Neural cell (in vitro differentiated cells): ENCODE measurements around the gene ACAA2. TPM values are rescaled to one million over a fixed set of nuclear protein-coding genes. Genes with fewer than 3 reads are reported as not detected.

Experiments used
- H2AFZ ChIP-seq: fragments of 200-600, 300-800 bp; sonication (generic), shearing (Covaris generic); 2 replicates; pipeline ENCODE4 v1.6.0; 2014; ENCODE audit warnings: low read depth, mild to moderate bottlenecking, antibody characterized with exemption, low read length, moderate library complexity
- H3F3A ChIP-seq: fragments of 200-600 bp; shearing (Covaris generic); 2 replicates; pipeline ENCODE4 v1.6.1; 2016; ENCODE audit warnings: mild to moderate bottlenecking, moderate library complexity, mixed read lengths, antibody characterized with exemption, low read length; ENCODE audit not compliant: insufficient read depth, poor library complexity, severe bottlenecking
- H3K27ac ChIP-seq: fragments of 200-600, 300-800 bp; sonication (generic), shearing (Covaris generic); 2 replicates; pipeline ENCODE4 v1.5.1; 2014; ENCODE audit warnings: mild to moderate bottlenecking, low read length, moderate library complexity
- H3K27me3 ChIP-seq: fragments of 300-800, 200-600 bp; sonication (generic), shearing (Covaris generic); 2 replicates; pipeline ENCODE4 v1.6.0; 2014; ENCODE audit warnings: mild to moderate bottlenecking, low read depth, low read length, moderate library complexity; ENCODE audit not compliant: insufficient read depth
- H3K36me3 ChIP-seq: fragments of 300-800, 200-600 bp; sonication (generic), shearing (Covaris generic); 2 replicates; pipeline ENCODE4 v1.5.1; 2014; ENCODE audit warnings: mild to moderate bottlenecking, antibody characterized with exemption, low read length, moderate library complexity; ENCODE audit not compliant: insufficient read depth
- H3K4me2 ChIP-seq: fragments of 300-800, 200-600 bp; sonication (generic), shearing (Covaris generic); 2 replicates; pipeline ENCODE4 v1.6.0; 2014; ENCODE audit warnings: mild to moderate bottlenecking, low read length
- H3K4me3 ChIP-seq: fragments of 300-800, 200-600 bp; sonication (generic), shearing (Covaris generic); 2 replicates; pipeline ENCODE4 v1.5.1; 2014; ENCODE audit warnings: mild to moderate bottlenecking, low read length, moderate library complexity
- H3K79me2 ChIP-seq: fragments of 200-600 bp; shearing (Covaris generic); replicated peaks from 2 replicates; pipeline ENCODE4 v1.6.0; 2014; ENCODE audit warnings: mild to moderate bottlenecking, low read length, moderate library complexity; ENCODE audit not compliant: insufficient read depth
- H3K9ac ChIP-seq: fragments of 300-800, 200-600 bp; sonication (generic), shearing (Covaris generic); 2 replicates; pipeline ENCODE4 v1.6.1; 2016; ENCODE audit warnings: mild to moderate bottlenecking, low read length, mixed read lengths
- H3K9me2 ChIP-seq: fragments of 200-600 bp; shearing (Covaris generic); 2 replicates; pipeline ENCODE4 v1.6.1; 2016; ENCODE audit warnings: mild to moderate bottlenecking, low read length, mixed read lengths; ENCODE audit not compliant: insufficient read depth
- H3K9me3 ChIP-seq: fragments of 200-600, 300-800 bp; sonication (generic), shearing (Covaris generic); 2 replicates; pipeline ENCODE4 v1.6.1; 2016; ENCODE audit warnings: mild to moderate bottlenecking, mixed run types, low read length, moderate library complexity, mixed read lengths
- H4K20me1 ChIP-seq: fragments of 200-600 bp; shearing (Covaris generic); 2 replicates; pipeline ENCODE4 v1.6.1; 2016; ENCODE audit warnings: mild to moderate bottlenecking, mixed run types; ENCODE audit not compliant: insufficient read depth
- CTCF ChIP-seq: fragments of 450-650 bp; IDR thresholded peaks from 2 replicates; pipeline ENCODE4 v1.5.1; 2014; ENCODE audit warnings: antibody characterized with exemption, mild to moderate bottlenecking, moderate library complexity; ENCODE audit not compliant: poor library complexity, severe bottlenecking
- EP300 ChIP-seq: fragments of 450-650 bp; conservative IDR thresholded peaks from 2 replicates; pipeline ENCODE4 v1.6.1; 2014; ENCODE audit warnings: antibody characterized with exemption, mild to moderate bottlenecking, moderate library complexity; ENCODE audit not compliant: poor library complexity, severe bottlenecking
- EZH2 ChIP-seq: fragments of 200-600, 300-800 bp; shearing (Covaris generic), sonication (generic); IDR thresholded peaks from 2 replicates; pipeline ENCODE4 v1.6.1; 2014; ENCODE audit warnings: antibody characterized with exemption, low read length, borderline replicate concordance, mild to moderate bottlenecking; ENCODE audit not compliant: insufficient read depth, poor library complexity, severe bottlenecking
- MXI1 ChIP-seq: fragments of 450-650 bp; conservative IDR thresholded peaks from 2 replicates; pipeline ENCODE4 v1.6.1; 2014; ENCODE audit warnings: antibody characterized with exemption, mild to moderate bottlenecking; ENCODE audit not compliant: poor library complexity, severe bottlenecking
- POLR2AphosphoS5 ChIP-seq: IDR thresholded peaks from 2 replicates; pipeline ENCODE4 v1.6.1; 2012
- RAD21 ChIP-seq: fragments of 450-650 bp; conservative IDR thresholded peaks from 2 replicates; pipeline ENCODE4 v1.6.1; 2014; ENCODE audit warnings: antibody characterized with exemption, mild to moderate bottlenecking, moderate library complexity
- REST ChIP-seq: IDR thresholded peaks from 2 replicates; pipeline ENCODE4 v1.6.1; 2012; ENCODE audit warnings: borderline replicate concordance
- SMC3 ChIP-seq: fragments of 450-650 bp; conservative IDR thresholded peaks from 2 replicates; pipeline ENCODE4 v1.6.1; 2014; ENCODE audit warnings: antibody characterized with exemption, mild to moderate bottlenecking, moderate library complexity; ENCODE audit not compliant: poor library complexity
- TAF1 ChIP-seq: IDR thresholded peaks from 2 replicates; pipeline ENCODE4 v1.6.1; 2012; ENCODE audit warnings: low read depth
- polyA plus RNA-seq: library from polyadenylated mRNA; depleted of rRNA; stranded (reverse); fragments of >200 nt; gene quantifications from 2 replicates; pipeline ENCODE4 v1.2.3, GENCODE V29; 2014

The ACAA2 gene
- polyA plus RNA-seq, 1 donor from 2014 or later, result 6.3 TPM

GRCh38 chr18:49752095-49752457 is 61.3 kb downstream of the ACAA2 start:
- H3K79me2 ChIP-seq, result no peaks in the 10 kb centered on the region
- H3K4me3 ChIP-seq, result no peak overlapping the region
- H3K9me3 ChIP-seq, result no peaks in the 10 kb centered on the region
- H2AFZ ChIP-seq, result no peak overlapping the region
- H3K36me3 ChIP-seq, result no peaks in the 10 kb centered on the region
- H3K9ac ChIP-seq, result no peak overlapping the region
- H4K20me1 ChIP-seq, result no peaks in the 10 kb centered on the region
- no peak overlapping the region for H3K27ac ChIP-seq
- H3K9me2 ChIP-seq, result no peaks in the 10 kb centered on the region
- TF ChIP-seq SMC3, result no peak
- no peak for TF ChIP-seq RAD21
- TF ChIP-seq EP300, result no peak
- TF ChIP-seq TAF1, result no peak
- no peak for TF ChIP-seq MXI1
- no peak for TF ChIP-seq EZH2
- no peak for TF ChIP-seq POLR2AphosphoS5
- TF ChIP-seq REST, result no peak
- TF ChIP-seq CTCF, result no peak
- no peak overlapping the region for H3K4me2 ChIP-seq
- H3F3A ChIP-seq, result no peaks in the 10 kb centered on the region
- H3K27me3 ChIP-seq, result no peaks in the 10 kb centered on the region

GRCh38 chr18:49751427-49752094 is 61.8 kb downstream of the ACAA2 start:
- Histone ChIP-seq H3K4me2 (no peak overlapping the region), H2AFZ (no peak overlapping the region), H3F3A (no peaks in the 10 kb centered on the region), H4K20me1 (no peaks in the 10 kb centered on the region), H3K9me3 (no peaks in the 10 kb centered on the region), H3K9me2 (no peaks in the 10 kb centered on the region), H3K79me2 (no peaks in the 10 kb centered on the region), H3K9ac (no peak overlapping the region), H3K27ac (no peak overlapping the region), H3K36me3 (no peaks in the 10 kb centered on the region), H3K27me3 (no peaks in the 10 kb centered on the region), H3K4me3 (no peak overlapping the region)
- TF ChIP-seq EZH2 (no peak), CTCF (no peak), REST (no peak), EP300 (no peak), MXI1 (no peak)
